Stimulated activated CD4-positive, alpha-beta T cell treated with anti-CD3 and anti-CD28 coated beads, Interleukin-15, amount 100 ng/mL, for 1 hour (primary cell): Measurements from ENCODE around the gene PIGC.

Source experiments
- DNase-seq, 2 donors: peaks; one replicate each; pipeline ENCODE4 v3.0.0-alpha.2; 2020; ENCODE audit warnings: low read depth in 1 of 2, low spot score in 1 of 2

Gene PIGC

GRCh38 chr1:172399756-172400721, 43.8 kb downstream of the PIGC start:
- DNase-seq, result no peak

GRCh38 chr1:172398970-172399755, 44.7 kb downstream of the PIGC start:
- DNase-seq, result no peak

GRCh38 chr1:172398193-172398592, 45.7 kb downstream of the PIGC start:
- DNase-seq, result no peak

GRCh38 chr1:172397633-172398032, 46.2 kb downstream of the PIGC start:
- DNase-seq, result no peak

GRCh38 chr1:172397221-172397620, 46.6 kb downstream of the PIGC start:
- no peak for DNase-seq

- DNase-seq, result no peak
Observed at GRCh38 chr1:172395576-172395975, 48.3 kb downstream of the PIGC start.

- DNase-seq, result no peak
Observed at GRCh38 chr1:172394811-172395210, 49.1 kb downstream of the PIGC start.

- peak; percentile 17 to 31 for DNase-seq
Observed at GRCh38 chr1:172394141-172394751, 49.6 kb downstream of the PIGC start.

GRCh38 chr1:172393354-172393753, 50.5 kb downstream of the PIGC start:
- DNase-seq, result no peak

- no peak for DNase-seq
Observed at GRCh38 chr1:172391976-172392375, 51.9 kb downstream of the PIGC start.
